Mesenteric fat pad (tissue), 1 donor: Measurements from ENCODE around the gene ESRRB. TPM values are rescaled to one million over a fixed set of nuclear protein-coding genes. Genes with fewer than 3 reads are reported as not detected.
A peak's percentile ranks its signal among the peaks of the same experiment; 100 is the strongest.

Experiments used
- DNase-seq: peaks from one replicate; pipeline ENCODE4 v3.0.0-alpha.2; 2020; ENCODE audit warnings: low spot score
- total RNA-seq: library from RNA; stranded (reverse); fragmentation: NEBNext Ultra II Directional; extraction: Animal tissue kit (Norgen Biotek cat#: 25700); gene quantifications from one replicate; pipeline ENCODE4 v1.2.1, GENCODE V29; 2021
- donor health status: DM: yes; HTN: yes; CAD: no.

The ESRRB gene
- total RNA-seq, 1 donor from 2014 or later = 0.22 TPM

DNA sequence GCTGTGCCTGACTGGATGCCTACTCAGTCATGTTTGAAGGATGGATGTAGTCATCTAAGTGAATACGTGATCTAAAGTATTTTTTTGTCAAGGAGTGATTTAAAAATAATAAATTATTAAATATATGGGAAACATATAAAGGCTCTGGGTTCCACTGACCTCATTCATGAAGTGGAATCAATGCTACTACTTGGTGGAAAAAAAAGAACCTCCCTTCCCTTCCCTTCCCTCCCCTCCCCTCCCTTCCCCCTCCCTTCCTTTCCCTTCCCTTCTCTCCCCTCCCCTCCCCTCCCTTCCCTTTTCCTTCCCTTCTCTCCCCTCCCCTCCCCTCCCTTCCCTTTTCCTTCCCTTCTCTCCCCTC is 162.7 kb downstream of the ESRRB start:
- DNase-seq = no peak

DNA sequence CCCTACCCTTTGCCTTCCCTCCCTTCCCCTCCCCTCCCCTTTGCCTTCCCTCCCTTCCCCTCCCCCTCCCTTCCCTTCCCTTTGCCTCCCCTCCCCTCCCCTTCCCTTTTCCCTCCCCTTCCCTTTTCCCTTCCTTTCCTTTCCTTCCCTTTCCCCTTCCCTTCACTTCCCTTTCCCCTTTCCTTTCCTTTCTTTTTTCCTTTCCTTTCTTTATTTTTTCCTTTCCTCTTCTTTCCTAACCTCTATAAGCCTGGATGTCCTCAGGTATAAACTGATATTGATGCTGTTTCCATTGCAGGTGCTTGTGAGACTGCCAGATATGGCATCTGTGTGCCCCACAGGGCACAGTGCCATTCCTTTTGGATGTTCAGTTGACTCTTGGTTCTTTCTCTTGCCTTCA is 163.2 kb downstream of the ESRRB start:
- DNase-seq = no peak

DNA sequence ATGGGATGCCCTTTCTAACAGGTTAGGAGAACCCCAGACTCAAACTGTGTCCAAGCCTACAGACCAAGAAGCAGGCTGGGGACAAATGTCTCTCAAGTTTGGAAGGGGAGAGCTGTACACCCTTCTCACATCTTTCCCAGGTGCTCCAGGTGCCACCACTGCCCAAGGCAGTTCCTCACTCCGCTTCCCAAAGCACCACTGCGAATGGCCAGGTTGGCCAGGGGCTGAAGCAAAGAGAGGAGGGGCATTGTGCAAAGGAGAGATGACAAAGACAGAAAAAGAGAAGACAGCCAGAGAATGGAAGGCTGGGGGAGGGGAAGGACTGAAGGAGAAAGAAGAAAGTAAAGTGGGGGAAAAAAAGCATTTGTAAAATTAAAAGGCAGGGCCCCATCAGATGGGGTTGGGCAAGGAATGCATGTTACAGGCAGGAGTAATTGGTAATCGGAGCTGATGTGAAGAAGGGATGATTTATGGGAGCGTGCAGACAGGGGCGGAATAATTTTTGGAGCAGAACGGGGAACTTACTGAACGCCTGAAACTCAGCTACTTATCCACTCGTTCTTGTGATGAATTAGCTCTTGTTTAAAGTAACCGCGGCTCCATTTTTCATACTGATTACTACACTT is 165.8 kb downstream of the ESRRB start:
- peak; percentile 55 for DNase-seq

DNA sequence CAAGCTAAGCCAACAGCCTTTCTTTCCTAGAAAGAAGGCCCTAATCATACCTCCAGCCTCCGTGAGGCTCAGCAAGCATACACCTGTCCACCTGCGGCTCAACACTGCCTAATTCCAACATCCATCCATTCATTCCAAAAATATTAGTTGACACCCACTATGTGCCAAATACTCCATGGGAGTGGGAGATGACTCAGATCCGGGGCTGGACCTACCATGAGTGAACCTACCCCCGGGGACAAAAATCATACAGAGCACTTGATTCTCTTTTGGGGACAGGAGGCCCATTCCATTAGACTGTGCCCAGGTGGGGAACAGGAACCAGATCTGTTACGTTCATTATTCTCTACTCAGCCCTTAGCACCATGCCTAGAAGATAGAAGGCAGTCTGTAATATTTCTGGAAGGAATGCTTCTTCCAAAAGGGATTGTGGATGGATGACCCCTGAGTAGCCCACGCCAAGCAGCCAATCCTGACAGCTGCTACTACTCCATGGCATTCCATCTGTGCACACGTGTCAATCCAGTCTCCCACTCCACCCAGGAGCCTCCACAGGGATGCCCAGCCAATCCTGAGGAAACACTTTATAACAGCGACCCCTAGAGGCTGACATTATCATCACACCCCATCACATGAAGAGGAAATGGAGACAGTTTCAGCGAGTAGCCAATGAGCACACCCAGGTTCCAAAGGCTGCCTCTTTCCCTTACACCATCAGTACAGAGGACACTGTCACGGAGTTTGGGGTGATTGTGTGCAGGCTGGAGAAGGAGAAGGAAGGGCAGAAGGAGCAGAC is 170.7 kb downstream of the ESRRB start:
- no peak for DNase-seq

DNA sequence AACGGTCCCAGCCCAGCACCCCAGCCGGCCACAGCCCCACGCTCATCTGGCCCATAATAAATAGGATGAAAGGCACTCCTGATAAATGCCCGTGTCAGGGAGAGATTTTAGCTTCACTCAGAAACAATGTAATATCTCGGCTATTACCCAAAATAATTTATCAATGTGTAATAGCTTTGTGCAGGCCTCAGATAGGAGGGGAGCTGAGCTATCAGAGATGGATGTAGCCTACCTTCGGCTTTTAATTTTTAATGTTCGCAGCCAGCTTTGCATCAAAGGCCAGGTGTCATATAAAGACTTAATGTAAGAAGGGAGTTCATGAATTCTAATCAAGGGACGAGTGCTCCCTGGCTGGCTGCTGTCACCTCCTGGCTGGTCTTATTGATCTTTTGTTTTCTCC is 171.9 kb downstream of the ESRRB start:
- DNase-seq = no peak

DNA sequence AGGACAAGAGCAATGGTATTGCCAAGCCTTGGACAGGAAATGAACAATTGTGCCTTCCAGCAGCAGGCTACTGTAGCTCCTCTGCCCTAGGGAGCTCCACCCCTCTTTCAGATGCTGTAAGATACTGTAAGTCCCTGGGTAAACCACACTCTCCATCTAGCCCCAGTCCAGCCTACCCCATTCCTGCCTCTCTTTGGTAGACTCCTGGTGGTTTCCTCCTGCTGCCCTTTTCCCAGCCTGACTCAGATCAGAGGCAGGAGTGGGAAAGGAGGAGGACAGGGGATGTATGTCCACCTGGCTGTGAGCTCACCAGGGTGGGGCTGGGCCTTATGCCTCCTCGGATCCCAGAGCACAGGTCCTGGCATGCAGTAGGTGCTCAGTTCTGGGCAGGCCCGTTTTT is 174.6 kb downstream of the ESRRB start:
- DNase-seq = no peak

DNA sequence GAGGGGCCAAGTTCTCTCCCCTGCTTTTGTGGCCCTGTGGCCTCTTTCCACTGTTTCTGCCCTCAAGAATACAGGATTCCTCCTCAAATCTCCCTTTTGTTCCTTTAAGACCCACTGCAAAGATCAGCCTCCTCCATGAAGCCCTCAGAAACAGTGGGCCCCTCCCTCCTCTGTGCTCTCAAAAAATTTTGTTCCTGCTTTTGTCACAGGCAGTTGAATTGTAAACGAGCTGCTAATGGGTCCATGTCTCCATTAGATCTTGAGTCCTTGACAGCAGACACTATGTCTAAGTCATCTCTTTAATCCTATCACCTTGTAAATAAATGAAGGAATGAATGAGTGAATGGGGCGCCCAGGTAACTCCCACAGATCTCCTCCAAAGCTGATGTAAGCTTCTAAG is 175.2 kb downstream of the ESRRB start:
- no peak for DNase-seq

Other genes starting within 250 kb of the ESRRB start
- gene GPATCH2L, start 224.2 kb upstream of the ESRRB start, total RNA-seq = 49.3 TPM